Keratinocyte (primary cell): Measurements from ENCODE around the gene ANKRD9.

ENCODE experiments used
- EZH2 ChIP-seq: IDR thresholded peaks from one replicate; pipeline ENCODE4 v1.6.1; 2012; ENCODE audit warnings: inconsistent platforms, mild to moderate bottlenecking, low read length, moderate library complexity
- TF ChIP-seq, protein P1 (sequence below), 3 experiments: IDR thresholded peaks in 1 of 3; conservative IDR thresholded peaks in 1 of 3; optimal IDR thresholded peaks in 1 of 3; 2 replicates in 2 of 3; 3 replicates in 1 of 3; pipeline versions ENCODE3 to v1.5.1; 2011; ENCODE audit warnings: low read length in 3 of 3, mild to moderate bottlenecking in 3 of 3, moderate library complexity in 2 of 3, control low read depth in 1 of 3, inconsistent platforms in 1 of 3; ENCODE audit not compliant: insufficient read depth in 2 of 3; ENCODE audit errors: extremely low read depth in 1 of 3

- TF ChIP-seq, protein P1, sequence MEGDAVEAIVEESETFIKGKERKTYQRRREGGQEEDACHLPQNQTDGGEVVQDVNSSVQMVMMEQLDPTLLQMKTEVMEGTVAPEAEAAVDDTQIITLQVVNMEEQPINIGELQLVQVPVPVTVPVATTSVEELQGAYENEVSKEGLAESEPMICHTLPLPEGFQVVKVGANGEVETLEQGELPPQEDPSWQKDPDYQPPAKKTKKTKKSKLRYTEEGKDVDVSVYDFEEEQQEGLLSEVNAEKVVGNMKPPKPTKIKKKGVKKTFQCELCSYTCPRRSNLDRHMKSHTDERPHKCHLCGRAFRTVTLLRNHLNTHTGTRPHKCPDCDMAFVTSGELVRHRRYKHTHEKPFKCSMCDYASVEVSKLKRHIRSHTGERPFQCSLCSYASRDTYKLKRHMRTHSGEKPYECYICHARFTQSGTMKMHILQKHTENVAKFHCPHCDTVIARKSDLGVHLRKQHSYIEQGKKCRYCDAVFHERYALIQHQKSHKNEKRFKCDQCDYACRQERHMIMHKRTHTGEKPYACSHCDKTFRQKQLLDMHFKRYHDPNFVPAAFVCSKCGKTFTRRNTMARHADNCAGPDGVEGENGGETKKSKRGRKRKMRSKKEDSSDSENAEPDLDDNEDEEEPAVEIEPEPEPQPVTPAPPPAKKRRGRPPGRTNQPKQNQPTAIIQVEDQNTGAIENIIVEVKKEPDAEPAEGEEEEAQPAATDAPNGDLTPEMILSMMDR (optimal IDR thresholded peaks at IDR 0.05 in 1 of 3, IDR thresholded peaks at IDR 0.05 in 1 of 3, conservative IDR thresholded peaks at IDR 0.05 in 1 of 3; ENCODE audit: extremely low read depth in 1 of 3, insufficient read depth in 2 of 3, low read length in 3 of 3) = no peak
- TF ChIP-seq EZH2 = no peak
Measured at GRCh38 chr14:102503641-102504327, 5.8 kb downstream of the ANKRD9 start.
